ENCODE results near the gene UBTD1. TPM values are rescaled to one million over a fixed set of nuclear protein-coding genes. Genes with fewer than 3 reads are reported as not detected.

Gene UBTD1
- total RNA-seq, 2 donors from 2014 or later: 19.1 to 19.3 TPM

DNA sequence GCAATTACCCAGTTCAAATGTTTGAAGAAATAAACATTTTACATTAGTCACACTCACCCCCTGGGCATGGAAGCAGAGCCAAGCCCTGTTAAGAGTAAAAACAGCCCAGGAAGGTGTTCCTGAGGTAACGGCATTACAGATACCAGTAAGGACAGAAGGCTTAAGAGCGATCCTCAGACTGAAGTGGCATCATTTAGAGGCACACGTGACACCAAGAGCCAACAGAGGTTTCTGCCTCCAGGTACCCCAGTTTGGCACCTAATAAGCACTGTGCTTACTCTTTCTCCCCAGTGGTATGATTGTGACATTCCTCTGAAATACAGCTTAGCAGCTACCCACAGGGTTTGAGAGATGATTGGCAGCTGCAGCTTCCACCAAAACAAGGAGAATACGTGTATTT lies 17.7 kb upstream of the UBTD1 start:
- H3K27ac Mint-ChIP-seq: no peak overlapping the region

DNA sequence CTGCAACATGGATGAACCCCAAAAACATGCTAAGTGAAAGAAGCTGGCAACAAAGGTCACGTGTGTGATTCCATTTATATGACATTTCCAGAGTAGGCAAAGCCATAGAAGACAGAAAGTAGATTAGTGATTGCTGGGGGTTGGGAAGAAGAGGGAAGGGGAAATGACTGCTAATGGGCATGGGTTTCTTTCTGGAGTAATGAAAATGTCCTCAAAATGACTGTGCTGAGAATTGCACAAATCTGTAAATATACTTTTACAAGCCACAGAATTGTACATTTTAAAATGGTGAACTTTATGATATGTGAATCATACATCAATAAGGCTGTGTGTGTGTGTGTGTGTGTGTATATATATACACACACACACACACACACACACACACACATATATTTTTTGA lies 16.3 kb upstream of the UBTD1 start:
- H3K27me3 Mint-ChIP-seq (ENCODE audit: insufficient read depth): no peaks in the 10 kb centered on the region
- no peaks in the 10 kb centered on the region for H3K4me1 ChIP-seq (ENCODE audit: control insufficient read depth, insufficient read depth, low read length)
- H3K36me3 Mint-ChIP-seq (ENCODE audit: low read depth): peaks cover 31% of the 10 kb centered on the region
- peak overlapping the region; percentile 19 for H3K27ac Mint-ChIP-seq
- H3K27ac ChIP-seq (ENCODE audit: low read depth, low read length): no peak overlapping the region
- H3K9me3 ChIP-seq (ENCODE audit: control insufficient read depth, low read length): no peaks in the 10 kb centered on the region
- WGBS, 2 experiments (ENCODE audit: insufficient coverage in 1 of 2, insufficient read length in 1 of 2): 88 to 93% methylated on average over 1 of the region's 1 CpG
- H3K36me3 ChIP-seq (ENCODE audit: control insufficient read depth, insufficient read depth, low read length): peaks cover 54% of the 10 kb centered on the region
- no peaks in the 10 kb centered on the region for H3K9me3 Mint-ChIP-seq
- TF ChIP-seq, protein P1, sequence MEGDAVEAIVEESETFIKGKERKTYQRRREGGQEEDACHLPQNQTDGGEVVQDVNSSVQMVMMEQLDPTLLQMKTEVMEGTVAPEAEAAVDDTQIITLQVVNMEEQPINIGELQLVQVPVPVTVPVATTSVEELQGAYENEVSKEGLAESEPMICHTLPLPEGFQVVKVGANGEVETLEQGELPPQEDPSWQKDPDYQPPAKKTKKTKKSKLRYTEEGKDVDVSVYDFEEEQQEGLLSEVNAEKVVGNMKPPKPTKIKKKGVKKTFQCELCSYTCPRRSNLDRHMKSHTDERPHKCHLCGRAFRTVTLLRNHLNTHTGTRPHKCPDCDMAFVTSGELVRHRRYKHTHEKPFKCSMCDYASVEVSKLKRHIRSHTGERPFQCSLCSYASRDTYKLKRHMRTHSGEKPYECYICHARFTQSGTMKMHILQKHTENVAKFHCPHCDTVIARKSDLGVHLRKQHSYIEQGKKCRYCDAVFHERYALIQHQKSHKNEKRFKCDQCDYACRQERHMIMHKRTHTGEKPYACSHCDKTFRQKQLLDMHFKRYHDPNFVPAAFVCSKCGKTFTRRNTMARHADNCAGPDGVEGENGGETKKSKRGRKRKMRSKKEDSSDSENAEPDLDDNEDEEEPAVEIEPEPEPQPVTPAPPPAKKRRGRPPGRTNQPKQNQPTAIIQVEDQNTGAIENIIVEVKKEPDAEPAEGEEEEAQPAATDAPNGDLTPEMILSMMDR (conservative IDR thresholded peaks at IDR 0.05): no peak
- H3K4me3 Mint-ChIP-seq: no peak overlapping the region
- H3K9ac ChIP-seq (ENCODE audit: extremely low read depth, low read length, poor library complexity, severe bottlenecking): no peak overlapping the region
- no peak overlapping the region for H3K4me3 ChIP-seq (ENCODE audit: low read length)
- no peaks in the 10 kb centered on the region for H3K27me3 ChIP-seq (ENCODE audit: control insufficient read depth, insufficient read depth, low read length, poor library complexity, severe bottlenecking)
- no peak for DNase-seq
- H3K4me1 Mint-ChIP-seq: peaks cover 6% of the 10 kb centered on the region

More for the DNA sequence above, 17.7 kb upstream of the UBTD1 start:
- no peaks in the 10 kb centered on the region for H3K9me3 Mint-ChIP-seq
- no peaks in the 10 kb centered on the region for H3K4me1 ChIP-seq (ENCODE audit: control insufficient read depth, insufficient read depth, low read length)
- H3K4me1 Mint-ChIP-seq: peaks cover 6% of the 10 kb centered on the region
- no peak overlapping the region for H3K9ac ChIP-seq (ENCODE audit: extremely low read depth, low read length, poor library complexity, severe bottlenecking)
- H3K4me3 Mint-ChIP-seq: no peak overlapping the region
- TF ChIP-seq, protein P1 (conservative IDR thresholded peaks at IDR 0.05): no peak
- no peak for DNase-seq
- H3K9me3 ChIP-seq (ENCODE audit: control insufficient read depth, low read length): no peaks in the 10 kb centered on the region
- no peaks in the 10 kb centered on the region for H3K27me3 Mint-ChIP-seq (ENCODE audit: insufficient read depth)
- 91 to 98% methylated on average over 2 to 4 of the region's 4 CpGs for whole genome bisulfite sequencing, 2 experiments (ENCODE audit: insufficient coverage in 1 of 2, insufficient read length in 1 of 2)
- H3K27me3 ChIP-seq (ENCODE audit: control insufficient read depth, insufficient read depth, low read length, poor library complexity, severe bottlenecking): no peaks in the 10 kb centered on the region
- no peak overlapping the region for H3K4me3 ChIP-seq (ENCODE audit: low read length)
- no peak overlapping the region for H3K27ac ChIP-seq (ENCODE audit: low read depth, low read length)
- H3K36me3 Mint-ChIP-seq (ENCODE audit: low read depth): peaks cover 42% of the 10 kb centered on the region
- H3K36me3 ChIP-seq (ENCODE audit: control insufficient read depth, insufficient read depth, low read length): peaks cover 67% of the 10 kb centered on the region

DNA sequence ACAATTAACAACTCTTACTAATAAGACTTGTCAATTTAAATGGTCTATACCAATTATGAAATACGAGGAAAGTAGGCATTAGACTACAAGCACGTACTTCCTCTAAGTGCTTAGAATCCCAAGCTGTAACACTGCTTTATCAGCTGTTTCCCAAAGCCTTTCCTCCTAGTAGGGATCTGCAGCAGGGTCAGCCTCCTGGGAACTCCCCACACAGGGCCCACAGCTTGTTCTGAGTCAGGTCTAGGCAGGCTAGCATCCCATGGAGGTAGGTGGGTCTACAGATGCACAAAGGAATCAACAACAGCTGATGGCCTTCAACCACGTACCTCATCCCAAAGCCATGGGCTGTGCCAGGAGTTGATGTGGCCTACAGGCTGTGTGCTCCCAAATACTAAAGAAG lies 15.2 kb upstream of the UBTD1 start:
- Mint-ChIP-seq H3K27ac (peak overlapping the region; percentile 64), H3K27me3 (ENCODE audit: insufficient read depth) (no peaks in the 10 kb centered on the region), H3K9me3 (no peaks in the 10 kb centered on the region), H3K4me1 (peaks cover 6% of the 10 kb centered on the region), H3K36me3 (ENCODE audit: low read depth) (peaks cover 28% of the 10 kb centered on the region), H3K4me3 (no peak overlapping the region)
- 92 to 100% methylated on average over 2 to 3 of the region's 3 CpGs for WGBS, 2 experiments (ENCODE audit: insufficient coverage in 1 of 2, insufficient read length in 1 of 2)
- Histone ChIP-seq H3K27ac (ENCODE audit: low read depth, low read length) (no peak overlapping the region), H3K9ac (ENCODE audit: extremely low read depth, low read length, poor library complexity, severe bottlenecking) (no peak overlapping the region), H3K9me3 (ENCODE audit: control insufficient read depth, low read length) (no peaks in the 10 kb centered on the region), H3K4me3 (ENCODE audit: low read length) (no peak overlapping the region), H3K4me1 (ENCODE audit: control insufficient read depth, insufficient read depth, low read length) (no peaks in the 10 kb centered on the region), H3K36me3 (ENCODE audit: control insufficient read depth, insufficient read depth, low read length) (peaks cover 48% of the 10 kb centered on the region), H3K27me3 (ENCODE audit: control insufficient read depth, insufficient read depth, low read length, poor library complexity, severe bottlenecking) (no peaks in the 10 kb centered on the region)
- no peak for DNase-seq
- TF ChIP-seq, protein P1 (conservative IDR thresholded peaks at IDR 0.05): no peak
